HG03521 (cell line): ENCODE measurements around the gene ACOX1.
A peak's percentile ranks its signal among the peaks of the same experiment; 100 is the strongest.

Experiments
- ATAC-seq: cut with Tn5 transposase; IDR thresholded peaks from one replicate; pipeline ENCODE4 v1.9.1; 2021; ENCODE audit warnings: mild to moderate bottlenecking, moderate library complexity; ENCODE audit not compliant: unreplicated experiment

Gene ACOX1

DNA sequence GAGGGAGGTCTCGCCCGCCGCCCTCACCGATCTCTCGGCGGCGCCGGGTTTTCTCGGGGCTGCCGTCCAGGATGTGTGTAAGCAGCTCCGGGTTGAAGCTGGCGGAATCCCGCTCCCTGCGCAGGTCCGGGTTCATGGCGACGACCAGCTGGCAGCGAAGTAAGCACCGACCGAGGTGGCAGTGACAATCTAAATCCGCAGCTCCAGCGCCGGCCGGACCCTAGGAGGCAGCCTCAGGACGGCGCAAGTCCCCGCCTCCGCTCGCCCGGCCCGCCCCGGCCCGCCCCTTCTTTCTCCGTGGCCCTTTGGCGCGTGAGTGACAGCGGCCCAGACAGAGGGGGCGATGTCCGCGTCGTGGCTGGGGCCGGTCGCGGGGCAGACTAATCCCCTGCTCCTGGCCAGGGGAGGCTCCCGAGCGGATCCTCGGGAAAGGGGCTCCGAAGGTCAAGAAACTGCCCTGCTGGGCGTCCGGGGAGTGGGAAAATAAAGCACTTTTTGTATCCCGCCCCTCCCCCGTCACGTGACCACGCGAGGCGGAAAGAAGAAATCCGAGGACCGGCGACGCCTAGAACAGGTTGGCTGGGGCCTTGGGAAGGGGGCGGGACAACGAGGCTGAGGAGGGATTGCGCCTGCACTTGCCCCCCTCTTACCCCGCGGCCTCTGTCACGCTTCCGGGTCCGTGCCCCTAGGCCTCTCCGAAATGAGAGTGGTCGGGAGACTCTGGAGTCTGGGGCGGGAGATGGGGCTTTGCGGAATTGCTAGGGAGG is at the start of gene ACOX1, which contains the start of gene TEN1:
ACOX1 (minus strand) TSS at position 229 of the 767 bp plus-strand sequence; CDS start at position 136, 93 bp downstream.
TEN1 (plus strand) TSS at position 303 of the 767 bp plus-strand sequence. CDS start 6,953 bp downstream, outside the sequence.
- ATAC-seq = peak; percentile 88

DNA sequence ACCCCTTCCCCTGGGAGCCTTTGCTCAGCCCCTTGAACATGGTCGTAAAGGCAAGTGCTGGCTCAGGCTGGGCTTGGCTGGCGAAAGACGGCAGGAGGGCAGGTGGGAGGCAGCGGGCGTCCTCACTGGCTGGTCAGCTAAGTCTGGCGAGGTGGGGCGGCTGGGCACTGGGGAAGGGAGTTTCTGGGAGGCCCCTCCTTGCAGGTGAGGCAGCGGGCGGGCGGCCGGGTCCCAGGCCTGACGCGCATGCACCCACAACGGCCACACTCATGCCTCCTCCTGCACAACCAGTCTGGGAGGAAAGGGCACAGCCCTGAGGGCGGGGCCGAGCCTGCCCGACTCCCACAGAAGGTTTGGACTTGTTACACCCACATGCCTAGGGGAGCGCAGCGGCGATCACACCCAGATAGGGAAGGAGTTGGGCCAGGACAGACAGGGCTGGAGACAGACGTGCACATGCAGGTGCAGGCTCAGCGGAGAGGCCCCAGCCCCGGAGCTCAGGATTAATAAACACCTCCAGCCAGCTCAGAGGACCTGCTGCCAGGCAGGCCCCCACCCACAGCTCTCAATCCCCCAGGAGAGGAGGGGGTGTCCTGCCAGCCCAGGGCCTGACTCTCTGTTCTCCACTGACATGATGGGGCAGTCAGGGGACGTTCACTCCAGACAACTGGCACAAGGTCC is 48.3 kb upstream of the ACOX1 start, which contains the start of gene EVPL:
EVPL (minus strand) TSS at position 148 of the 681 bp plus-strand sequence; CDS start at position 40, 108 bp downstream.
- ATAC-seq = no peak

DNA sequence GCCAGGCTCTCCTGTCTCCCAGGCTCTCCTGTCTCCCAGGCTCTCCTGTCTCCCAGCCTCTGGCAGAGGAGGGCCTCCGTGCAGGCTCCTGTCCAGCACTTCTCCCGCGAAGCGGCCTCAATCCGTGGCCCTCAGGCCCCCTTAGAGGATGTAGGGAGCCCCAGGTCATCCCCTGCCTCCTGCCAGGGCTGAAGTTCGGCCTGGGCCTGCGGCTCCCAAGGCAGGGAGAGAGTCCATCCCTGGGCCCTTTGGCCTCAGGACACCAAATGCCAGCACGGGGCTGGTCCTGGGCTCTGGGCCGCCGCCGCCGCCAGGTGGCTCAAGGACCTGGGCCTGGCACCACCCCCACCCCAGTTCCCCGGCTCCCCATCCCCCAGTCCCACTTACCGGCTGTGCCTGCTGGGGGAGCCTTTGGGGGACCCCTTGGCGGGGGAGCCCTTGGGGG is 47.8 kb upstream of the ACOX1 start:
- ATAC-seq = no peak

DNA sequence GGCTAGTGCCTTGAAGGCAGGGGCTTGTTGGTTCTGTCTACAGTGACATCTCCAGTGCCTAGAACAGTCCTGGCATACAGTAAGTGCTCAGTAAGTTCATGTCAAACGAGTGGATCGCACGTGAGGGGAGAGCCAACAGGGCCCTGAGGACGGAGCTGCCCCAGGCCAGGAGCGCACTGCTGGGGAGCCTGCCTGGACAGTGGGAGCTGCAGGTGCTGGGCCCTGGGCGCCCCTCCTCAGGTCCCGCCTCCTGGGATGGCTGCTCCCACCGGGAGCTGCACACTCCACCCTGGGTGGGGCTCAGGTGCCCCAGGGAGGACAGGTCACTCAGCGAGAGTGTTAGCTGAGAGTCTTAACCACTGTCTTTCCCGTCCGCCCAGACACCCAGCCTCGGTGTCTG is 46.3 kb upstream of the ACOX1 start:
- no peak for ATAC-seq

DNA sequence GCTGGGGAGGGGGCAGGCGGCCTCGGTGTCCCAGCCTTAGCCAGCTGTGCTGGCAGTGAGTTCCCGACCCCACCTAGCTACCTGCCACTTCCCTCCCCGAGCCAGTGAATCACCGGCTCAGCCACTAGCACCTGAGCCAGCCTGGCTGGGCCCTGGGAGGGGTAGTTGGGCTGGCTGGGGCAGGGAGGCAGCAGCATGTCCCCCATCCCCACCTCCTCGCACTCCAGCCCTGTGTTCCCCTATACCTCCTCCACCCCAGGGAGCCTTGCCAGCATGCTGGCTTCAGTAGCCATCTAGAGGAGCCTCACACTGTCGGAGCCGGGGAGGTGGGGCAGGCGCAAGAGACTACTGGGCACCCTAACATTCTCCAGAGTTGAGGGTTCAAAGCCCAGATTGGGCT is 45.4 kb upstream of the ACOX1 start:
- no peak for ATAC-seq

DNA sequence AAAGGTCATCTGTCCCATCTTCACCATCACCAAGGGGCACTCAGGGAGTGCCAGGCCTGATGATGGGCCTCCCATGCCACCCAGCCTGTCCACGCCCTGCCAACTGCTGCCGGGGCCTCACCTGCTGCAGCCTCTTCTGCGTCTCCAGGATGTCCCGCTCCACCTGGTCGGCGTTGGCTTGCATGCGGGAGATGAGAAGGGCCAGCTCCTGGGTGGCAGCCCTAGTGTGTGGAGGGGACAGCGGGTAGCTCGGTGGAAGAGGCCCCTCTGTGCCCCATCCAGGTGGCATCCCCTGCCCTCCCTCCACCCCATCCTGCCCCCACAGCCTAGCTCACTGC is 44.9 kb upstream of the ACOX1 start:
- no peak for ATAC-seq

DNA sequence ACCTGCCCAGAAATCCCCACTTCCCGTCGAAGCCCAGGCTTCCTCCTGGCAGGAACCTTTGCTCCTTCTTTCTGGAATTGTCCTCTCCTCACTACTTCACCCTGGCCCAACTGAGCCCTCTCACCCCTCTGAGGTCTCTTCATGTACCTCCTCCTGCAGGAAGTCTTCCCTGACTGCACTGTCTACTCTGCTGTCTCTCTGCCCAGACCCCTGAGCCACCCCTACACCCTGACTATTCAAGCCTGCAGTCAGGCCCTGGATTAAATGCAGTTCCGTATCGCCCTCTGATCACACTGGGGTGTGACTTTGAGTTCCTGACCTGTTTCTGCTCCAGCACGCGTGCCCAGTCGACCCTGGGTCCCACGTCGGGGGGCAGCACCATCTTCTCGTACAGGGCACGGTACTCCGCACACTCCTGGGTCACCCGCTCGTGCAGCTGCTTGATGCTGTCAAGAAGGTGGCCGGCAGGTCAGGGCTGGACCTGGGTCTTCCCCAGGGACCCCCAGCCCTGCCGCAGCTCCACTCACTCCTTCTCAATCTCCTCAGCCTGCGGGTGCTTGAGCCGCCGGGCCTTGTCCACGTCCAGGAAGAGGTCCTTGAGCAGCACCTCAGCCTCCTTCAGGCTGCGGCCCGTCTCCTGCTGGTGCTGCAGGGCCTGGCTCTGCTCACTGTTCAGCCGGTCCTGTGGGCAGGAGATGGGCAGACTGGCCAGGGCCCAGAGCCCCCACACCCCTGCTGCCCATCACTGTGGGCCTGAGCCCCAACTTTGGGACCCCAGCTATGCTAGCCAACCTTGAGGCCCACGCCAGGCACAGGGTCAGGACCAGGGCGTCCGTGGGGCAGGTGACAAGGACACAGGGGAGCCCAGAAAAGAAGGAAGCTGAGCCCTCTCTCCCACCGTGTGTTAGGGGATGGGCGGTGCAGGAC is 44.3 kb upstream of the ACOX1 start:
- no peak for ATAC-seq

DNA sequence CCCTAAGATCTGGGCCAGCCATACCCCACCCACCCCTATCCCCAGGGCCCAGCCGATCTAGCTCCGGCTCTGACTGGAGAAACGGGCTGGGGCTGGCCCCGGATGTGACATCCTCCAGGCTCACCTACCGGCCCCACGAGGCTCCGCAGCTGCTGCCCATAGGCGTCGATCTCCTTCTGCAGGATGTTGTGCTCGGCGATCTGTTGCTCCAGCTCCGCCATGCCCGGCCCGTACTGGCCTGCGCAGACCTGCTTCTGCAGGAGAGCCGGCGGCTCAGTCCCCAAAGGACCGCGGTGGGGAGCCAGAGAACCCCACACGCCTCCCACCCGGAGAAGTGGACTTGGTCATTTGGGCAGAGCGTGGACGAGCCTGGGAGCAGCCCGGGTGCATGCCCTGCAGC is 43.3 kb upstream of the ACOX1 start:
- ATAC-seq = no peak

DNA sequence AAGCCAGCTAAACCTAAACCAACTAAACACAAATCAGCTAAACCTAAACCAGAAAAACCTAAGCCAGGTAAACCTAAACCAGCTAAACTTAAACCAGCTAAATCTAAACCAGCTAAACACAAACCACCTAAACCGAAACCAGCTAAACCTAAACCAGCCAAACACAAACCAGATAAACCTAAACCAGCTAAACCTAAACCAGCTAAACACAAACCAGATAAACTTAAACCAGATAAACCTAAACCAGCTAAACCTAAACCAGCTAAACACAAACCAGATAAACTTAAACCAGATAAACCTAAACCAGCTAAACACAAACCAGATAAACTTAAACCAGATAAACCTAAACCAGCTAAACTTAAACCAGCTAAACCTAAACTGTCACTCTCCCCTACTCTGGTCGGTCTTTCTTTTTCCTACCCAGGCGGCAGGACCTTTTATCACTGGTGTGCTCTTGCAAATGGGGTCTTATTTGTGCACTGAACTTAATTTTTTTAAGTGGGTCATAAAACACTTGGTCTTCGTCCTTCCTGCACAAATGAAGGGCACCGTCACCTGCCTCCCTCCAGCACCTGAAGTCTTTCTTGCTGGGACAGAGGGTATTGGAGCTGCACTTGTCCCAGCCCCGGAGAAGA is 41.0 kb upstream of the ACOX1 start:
- ATAC-seq = no peak

DNA sequence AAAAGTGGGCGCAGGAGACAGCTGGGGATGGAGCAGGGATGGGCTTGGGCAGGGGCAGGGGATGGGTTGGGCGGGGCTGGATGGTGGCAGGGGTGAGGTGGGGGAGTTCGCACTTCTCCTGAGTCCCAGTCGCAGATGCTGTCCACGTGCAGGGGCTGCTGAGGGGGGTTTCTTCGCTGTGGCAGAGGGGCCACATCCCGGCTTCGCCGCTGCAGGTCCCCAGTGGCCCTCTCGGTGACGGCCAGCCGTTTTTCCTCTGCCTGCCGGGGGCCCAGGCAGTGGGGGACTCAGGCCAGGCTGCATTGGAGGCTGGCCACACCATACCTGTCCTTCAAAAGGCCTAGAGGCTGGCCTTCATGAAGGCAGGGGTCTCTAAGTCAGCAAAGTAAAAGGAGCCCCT is 39.8 kb upstream of the ACOX1 start:
- no peak for ATAC-seq

DNA sequence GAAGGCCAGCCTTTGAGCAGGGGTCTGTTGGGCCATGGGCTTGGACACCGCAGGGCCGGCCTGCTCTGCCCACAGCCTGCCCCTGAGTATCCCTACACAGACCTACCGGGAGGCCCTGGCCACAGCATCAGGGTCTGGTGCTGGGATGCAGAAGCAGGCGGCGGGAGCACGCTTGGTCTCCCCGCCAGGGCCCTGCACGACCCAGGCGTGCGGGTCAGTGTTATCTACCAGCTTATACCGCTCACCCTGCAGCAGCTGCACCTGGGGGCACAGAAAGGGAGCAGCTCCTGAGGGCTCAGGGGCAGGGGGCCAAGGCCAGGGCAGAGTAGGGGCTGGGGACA is 39.3 kb upstream of the ACOX1 start:
- ATAC-seq = no peak

DNA sequence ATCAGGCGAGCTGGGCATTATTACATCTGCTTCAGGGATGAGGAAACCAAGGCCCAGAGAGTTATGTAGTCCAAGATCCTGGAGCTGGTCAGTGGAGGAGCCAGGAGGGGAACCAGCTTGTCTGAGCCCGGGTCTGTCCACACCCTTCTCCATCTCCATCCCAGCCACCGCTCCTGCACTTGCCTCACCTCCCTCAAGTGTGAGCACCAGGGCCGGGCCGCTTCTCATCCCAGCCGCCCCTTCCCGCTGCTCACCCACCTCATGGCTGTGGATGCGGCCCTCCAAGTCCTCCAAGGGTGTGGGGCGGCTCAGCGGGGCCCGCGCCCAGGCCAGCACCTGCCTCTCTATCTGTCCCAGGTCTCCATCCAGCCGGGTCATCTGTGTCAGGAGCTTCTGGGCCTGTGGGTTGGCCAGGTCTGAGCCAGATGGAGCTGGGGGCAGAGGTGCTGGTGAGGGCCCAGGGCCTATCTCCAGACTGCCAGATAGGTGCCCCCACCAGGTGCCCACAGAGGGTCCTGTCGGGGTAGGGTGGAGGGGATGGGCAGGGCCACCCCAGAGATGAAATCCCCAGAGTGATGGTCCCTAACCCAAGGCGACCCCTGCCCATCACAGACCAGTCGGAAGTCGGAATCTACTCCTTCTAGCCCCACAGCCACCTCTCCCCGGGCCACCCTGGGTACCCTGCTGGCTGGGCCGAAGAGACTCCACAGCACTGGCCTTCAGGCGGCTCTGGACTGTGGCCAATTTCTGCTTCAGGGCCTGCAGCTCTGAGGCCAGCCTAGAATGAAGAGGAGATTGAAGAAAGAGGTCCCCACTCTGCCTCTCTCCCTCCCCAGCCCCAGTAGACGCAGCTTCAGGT is 38.7 kb upstream of the ACOX1 start:
- no peak for ATAC-seq

DNA sequence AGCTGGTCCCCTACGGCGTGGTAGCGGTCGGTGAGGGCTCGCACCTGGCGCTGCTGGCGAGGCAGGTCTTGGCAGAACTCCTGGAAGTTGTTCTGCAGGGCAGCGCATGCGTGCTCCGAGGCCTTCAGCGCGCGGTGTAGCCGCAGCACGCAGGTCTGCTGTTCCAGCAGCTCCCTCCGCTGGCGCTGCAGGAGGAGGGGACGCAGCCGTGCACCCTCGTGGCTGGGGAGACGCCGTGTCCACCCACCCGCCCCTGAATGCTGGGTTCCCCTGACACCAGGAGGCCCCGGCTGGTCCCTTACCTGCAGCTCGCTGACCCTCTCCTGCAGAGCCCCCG is 35.9 kb upstream of the ACOX1 start:
- ATAC-seq = no peak

DNA sequence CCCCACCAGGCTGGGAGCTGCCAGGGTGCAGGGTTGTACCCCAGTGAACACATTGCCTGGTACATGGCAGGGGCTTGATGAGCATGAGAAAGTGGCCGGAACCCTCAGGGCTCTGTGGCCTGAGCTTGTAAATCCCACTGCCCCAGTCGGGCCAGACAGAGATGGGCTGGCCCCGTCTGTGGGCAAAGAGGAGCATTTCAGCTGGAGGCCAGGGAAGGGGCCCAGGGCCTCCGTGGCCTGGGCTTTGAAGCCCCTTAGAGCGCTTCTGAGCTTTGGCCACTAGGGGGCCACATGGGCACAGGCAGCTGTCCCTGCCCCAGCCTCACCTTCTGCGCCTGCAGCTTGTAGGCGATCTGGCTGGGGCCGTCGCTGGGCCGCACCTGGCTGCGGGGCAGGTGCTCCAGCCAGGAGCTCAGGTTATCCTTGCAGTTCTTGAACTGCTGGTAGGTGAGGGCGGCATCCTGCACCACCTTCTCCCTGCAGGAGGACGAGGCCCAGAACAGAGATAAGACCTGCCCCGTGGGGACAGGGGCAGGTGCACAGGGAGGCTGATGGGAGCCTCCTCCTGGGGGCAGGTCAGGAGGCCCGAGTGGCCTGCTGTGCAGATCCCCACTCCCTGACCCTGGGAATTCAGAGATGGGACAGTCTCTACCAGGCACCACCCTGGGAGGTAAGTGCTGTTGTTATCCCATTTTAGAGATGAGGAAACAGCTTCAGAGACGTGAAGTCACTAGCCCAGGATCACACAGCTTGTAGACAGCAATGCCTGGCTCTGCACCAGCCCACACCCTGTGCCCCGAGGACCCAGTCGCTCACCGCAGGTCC is 35.3 kb upstream of the ACOX1 start:
- peak; percentile 54 for ATAC-seq

DNA sequence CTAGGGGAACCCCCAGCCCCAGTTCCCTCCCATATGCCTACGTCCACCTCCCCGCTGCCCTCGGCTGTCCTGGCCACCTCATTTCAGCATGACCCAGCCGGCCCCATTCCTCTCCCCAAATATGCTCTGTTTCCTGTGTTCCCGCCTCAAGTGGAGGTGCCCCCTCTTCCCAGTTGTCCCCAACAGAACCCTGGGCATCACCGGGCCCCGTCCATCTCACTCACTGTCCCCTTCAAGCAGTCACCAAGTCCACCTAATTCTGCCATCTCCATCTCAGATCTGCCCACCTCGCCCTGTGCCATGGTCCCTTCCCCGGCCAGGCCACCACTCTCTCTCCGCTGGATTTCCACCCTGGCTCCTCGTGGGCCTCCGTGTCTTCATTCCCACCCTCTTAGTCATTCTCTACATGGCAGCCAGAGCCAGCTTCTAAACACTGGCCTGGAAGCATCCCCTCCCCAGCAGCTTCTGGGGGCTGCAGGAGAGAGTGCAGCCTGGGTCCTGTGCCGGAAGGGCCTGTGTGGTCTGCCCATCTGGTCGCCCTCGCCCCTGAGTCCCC is 34.5 kb upstream of the ACOX1 start:
- no peak for ATAC-seq

DNA sequence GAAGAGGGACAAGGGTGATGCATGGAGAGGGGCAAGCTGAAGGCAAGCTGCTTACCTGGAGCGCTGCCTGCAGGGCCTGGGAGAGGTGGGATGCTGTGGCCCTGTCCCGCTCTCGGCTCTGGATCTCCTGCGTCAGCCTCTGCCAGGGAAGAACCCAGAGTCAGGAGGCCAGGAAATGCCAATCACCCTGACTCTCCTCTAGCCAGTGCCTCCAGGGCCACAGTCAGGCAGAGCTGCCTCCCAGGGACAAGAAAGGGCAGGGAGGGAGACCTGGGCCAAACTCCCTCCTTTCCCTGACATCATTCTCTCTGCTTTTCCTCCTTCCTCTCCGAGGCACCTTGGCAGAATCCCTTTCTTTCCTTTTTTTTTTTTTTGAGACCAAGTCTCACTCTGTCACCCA is 33.0 kb upstream of the ACOX1 start:
- ATAC-seq = no peak

DNA sequence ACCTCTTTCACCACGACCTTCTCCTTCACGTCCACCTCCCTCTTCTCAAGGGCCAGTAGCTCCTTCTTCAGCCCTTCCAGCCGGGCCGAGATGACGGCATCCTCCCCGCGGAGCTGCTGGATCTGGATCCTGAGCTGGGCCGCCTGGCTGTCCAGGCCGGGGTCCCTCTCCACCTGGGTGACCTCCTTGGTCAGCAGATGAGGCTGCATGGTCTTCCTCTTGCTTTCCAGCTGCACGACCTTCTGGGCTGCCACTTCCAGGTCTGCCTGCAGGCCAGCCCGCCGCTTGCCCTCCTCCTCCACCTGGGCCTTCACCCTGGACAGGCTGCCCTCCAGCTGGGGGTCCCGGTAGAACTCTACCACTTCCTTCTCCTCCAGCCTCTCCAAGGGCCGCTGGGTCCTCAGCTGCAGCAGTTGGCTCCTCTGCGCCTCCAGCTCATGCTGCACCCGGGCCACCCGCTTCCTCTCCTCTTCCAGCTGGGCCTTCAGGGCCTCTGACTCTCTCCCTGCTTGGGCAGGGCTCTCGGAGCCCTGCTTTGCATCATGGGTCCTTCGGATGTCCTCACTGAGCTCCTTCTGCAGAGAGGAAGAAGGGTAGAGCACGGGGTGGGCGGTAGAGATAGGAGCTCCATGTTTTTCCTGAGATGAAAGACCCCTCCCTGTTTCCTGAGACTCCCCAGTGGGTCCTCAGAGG is 31.1 kb upstream of the ACOX1 start:
- ATAC-seq = no peak

DNA sequence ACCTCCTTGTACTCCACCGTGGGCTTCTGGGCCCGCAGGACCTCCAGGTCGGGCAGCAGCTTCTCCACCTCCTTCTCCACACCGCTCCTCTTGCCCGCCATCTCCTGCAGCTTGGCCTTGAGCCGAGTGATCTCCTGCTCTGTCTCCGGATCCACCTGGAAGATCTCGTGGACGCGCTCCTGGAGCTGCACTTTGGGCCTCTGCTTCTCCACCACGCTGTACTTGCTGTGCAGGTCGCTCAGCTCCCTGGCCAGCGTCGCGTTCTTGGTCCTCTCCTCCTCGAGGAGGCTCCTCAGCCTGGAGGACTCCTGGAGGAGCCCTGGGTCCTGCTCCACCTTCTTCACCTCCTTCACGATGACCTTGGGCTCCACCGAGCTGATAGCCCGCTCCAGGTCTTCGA is 30.5 kb upstream of the ACOX1 start:
- no peak for ATAC-seq
